H9 (cell line): ENCODE data around the gene CLPSL2. TPM values are rescaled to one million over a fixed set of nuclear protein-coding genes. Genes with fewer than 3 reads are reported as not detected.

Experiments
- DNase-seq: peaks from one replicate; pipeline ENCODE4 v3.0.0-alpha.2; 2017
- H2AFZ ChIP-seq: one replicate; pipeline ENCODE4 v1.6.1; 2013; ENCODE audit warnings: mild to moderate bottlenecking, low read length, control low read depth, moderate library complexity
- H2AK5ac ChIP-seq: 2 replicates; pipeline ENCODE4 v1.6.1; 2013; ENCODE audit warnings: low read length, control low read depth, mixed read lengths; ENCODE audit not compliant: insufficient read length
- H2BK120ac ChIP-seq: one replicate; pipeline ENCODE4 v1.6.1; 2013; ENCODE audit warnings: low read depth, mild to moderate bottlenecking, low read length, control low read depth, inconsistent platforms; ENCODE audit not compliant: poor library complexity, severe bottlenecking
- H2BK12ac ChIP-seq: 2 replicates; pipeline ENCODE4 v1.6.1; 2013; ENCODE audit warnings: low read length, control low read depth, mixed read lengths, low read depth; ENCODE audit not compliant: insufficient read length
- H2BK15ac ChIP-seq: 2 replicates; pipeline ENCODE4 v1.6.1; 2013; ENCODE audit warnings: low read depth, low read length, control low read depth
- H2BK20ac ChIP-seq: one replicate; pipeline ENCODE4 v1.6.1; 2013; ENCODE audit warnings: low read depth, mild to moderate bottlenecking, low read length, control low read depth, inconsistent platforms; ENCODE audit not compliant: poor library complexity, severe bottlenecking
- H2BK5ac ChIP-seq: 2 replicates; pipeline ENCODE4 v1.6.1; 2013; ENCODE audit warnings: low read length, control low read depth, mixed read lengths; ENCODE audit not compliant: insufficient read length
- H3K14ac ChIP-seq: 2 replicates; pipeline ENCODE4 v1.6.1; 2013; ENCODE audit warnings: low read length, control low read depth; ENCODE audit not compliant: insufficient read depth
- H3K18ac ChIP-seq: 2 replicates; pipeline ENCODE4 v1.6.1; 2013; ENCODE audit warnings: low read depth, mild to moderate bottlenecking, mixed read lengths, low read length, control low read depth; ENCODE audit not compliant: insufficient read length
- H3K23ac ChIP-seq: 2 replicates; pipeline ENCODE4 v1.6.1; 2013; ENCODE audit warnings: low read length, control low read depth, mixed read lengths, low read depth; ENCODE audit not compliant: insufficient read length
- H3K23me2 ChIP-seq: 2 replicates; pipeline ENCODE4 v1.6.1; 2013; ENCODE audit warnings: low read depth, mild to moderate bottlenecking, mixed read lengths, low read length, control low read depth; ENCODE audit not compliant: insufficient read length, poor library complexity, severe bottlenecking
- H3K27ac ChIP-seq: 2 replicates; pipeline ENCODE4 v1.5.1; 2013; ENCODE audit warnings: low read length, control low read depth, mixed read lengths, low read depth; ENCODE audit not compliant: insufficient read length
- H3K27me3 ChIP-seq: 2 replicates; pipeline ENCODE4 v1.6.1; 2013; ENCODE audit warnings: low read length, control low read depth, inconsistent platforms; ENCODE audit not compliant: insufficient read depth
- H3K4ac ChIP-seq: 2 replicates; pipeline ENCODE4 v1.6.1; 2013; ENCODE audit warnings: low read depth, mild to moderate bottlenecking, control low read depth, inconsistent platforms, low read length, moderate library complexity
- H3K4me1 ChIP-seq: 2 replicates; pipeline ENCODE4 v1.6.1; 2013; ENCODE audit warnings: low read length, control low read depth, inconsistent platforms; ENCODE audit not compliant: insufficient read depth
- H3K4me2 ChIP-seq: 2 replicates; pipeline ENCODE4 v1.6.1; 2013; ENCODE audit warnings: low read length, control low read depth, mixed read lengths; ENCODE audit not compliant: insufficient read length, insufficient read depth
- H3K56ac ChIP-seq: 2 replicates; pipeline ENCODE4 v1.6.1; 2013; ENCODE audit warnings: low read depth, mild to moderate bottlenecking, mixed read lengths, low read length, control low read depth; ENCODE audit not compliant: insufficient read length
- H3K79me1 ChIP-seq: 2 replicates; pipeline ENCODE4 v1.6.1; 2013; ENCODE audit warnings: low read depth, mild to moderate bottlenecking, moderate library complexity, low read length, control low read depth, inconsistent platforms; ENCODE audit not compliant: insufficient read depth, poor library complexity, severe bottlenecking
- H3K79me2 ChIP-seq: 2 replicates; pipeline ENCODE4 v1.6.1; 2013; ENCODE audit warnings: low read length, control low read depth, inconsistent platforms; ENCODE audit not compliant: insufficient read depth
- H3K9ac ChIP-seq: 2 replicates; pipeline ENCODE4 v1.6.1; 2013; ENCODE audit warnings: low read length, control low read depth, mixed read lengths; ENCODE audit not compliant: insufficient read length; ENCODE audit errors: extremely low read depth
- H3K9me3 ChIP-seq: one replicate; pipeline ENCODE4 v1.6.1; 2013; ENCODE audit warnings: low read depth, low read length, inconsistent platforms; ENCODE audit not compliant: control insufficient read depth
- H3T11ph ChIP-seq: one replicate; pipeline ENCODE4 v1.6.1; 2013; ENCODE audit warnings: mild to moderate bottlenecking, low read length, control low read depth, inconsistent platforms
- H4K20me1 ChIP-seq: one replicate; pipeline ENCODE4 v1.6.1; 2013; ENCODE audit not compliant: control insufficient read depth, insufficient read length, insufficient read depth
- H4K5ac ChIP-seq: 2 replicates; pipeline ENCODE4 v1.6.1; 2013; ENCODE audit warnings: low read depth, mild to moderate bottlenecking, mixed read lengths, low read length, control low read depth; ENCODE audit not compliant: insufficient read length
- H4K8ac ChIP-seq: replicated peaks from 2 replicates; pipeline ENCODE4 v1.6.1; 2013; ENCODE audit warnings: low read length, control low read depth, mixed read lengths, low read depth; ENCODE audit not compliant: insufficient read length
- H4K91ac ChIP-seq: 2 replicates; pipeline ENCODE4 v1.6.1; 2013; ENCODE audit warnings: low read depth, mild to moderate bottlenecking, moderate library complexity, mixed read lengths, low read length, control low read depth; ENCODE audit not compliant: insufficient read length
- H3K27ac Mint-ChIP-seq, 3 experiments: 2 replicates in 2 of 3; 3 replicates in 1 of 3; pipeline ENCODE4 v1.8.0; 2020 to 2021; ENCODE audit warnings: mixed read lengths in 3 of 3, mild to moderate bottlenecking in 1 of 3, moderate library complexity in 1 of 3
- H3K27me3 Mint-ChIP-seq: 2 replicates; pipeline ENCODE4 v1.8.0; 2021; ENCODE audit warnings: low read depth, mild to moderate bottlenecking, moderate library complexity, mixed read lengths
- H3K36me3 Mint-ChIP-seq, 3 experiments: 2 replicates in 2 of 3; 3 replicates in 1 of 3; pipeline ENCODE4 v1.8.0; 2020 to 2021; ENCODE audit warnings: low read depth in 3 of 3, mixed read lengths in 3 of 3; ENCODE audit not compliant: insufficient read depth in 1 of 3
- H3K4me1 Mint-ChIP-seq, 2 experiments: 2 replicates each; pipeline ENCODE4 v1.8.0; 2020; ENCODE audit warnings: mixed read lengths in 2 of 2
- H3K4me3 Mint-ChIP-seq, 2 experiments: 2 replicates in 1 of 2; 3 replicates in 1 of 2; pipeline ENCODE4 v1.8.0; 2020 to 2021; ENCODE audit warnings: mild to moderate bottlenecking in 2 of 2, mixed read lengths in 2 of 2, moderate library complexity in 1 of 2
- H3K9me3 Mint-ChIP-seq, 2 experiments: 2 replicates in 1 of 2; 3 replicates in 1 of 2; pipeline ENCODE4 v1.8.0; 2020; ENCODE audit warnings: mild to moderate bottlenecking in 2 of 2, mixed read lengths in 2 of 2, moderate library complexity in 1 of 2
- WGBS: extraction: QIAGEN DNeasy Blood & Tissue Kit; methylation state at CpG from one replicate; pipeline ENCODE4 v1.1.7; 2013; ENCODE audit warnings: missing lambda C conversion rate, low lambda C conversion rate, mixed read lengths; ENCODE audit not compliant: insufficient read length; ENCODE audit errors: extremely low coverage; 5-methylcytosine and 5-hydroxymethylcytosine counted together
- total RNA-seq: library from RNA; stranded (reverse); gene quantifications from 2 replicates; pipeline ENCODE4 v1.2.1, GENCODE V29; 2021
- TF ChIP-seq, protein P1 (sequence below): fragments of 200-600 bp; sonication (generic); conservative IDR thresholded peaks from 3 replicates; pipeline ENCODE4 v1.8.0; 2021; ENCODE audit warnings: antibody characterized with exemption, mild to moderate bottlenecking

CLPSL2 gene
- total RNA-seq, 1 experiment from 2014 or later, result 4.4 TPM

- no peak overlapping the region for H2AFZ ChIP-seq
- no peaks in the 10 kb centered on the region for H3K9me3 ChIP-seq
- H3K27me3 ChIP-seq, result no peaks in the 10 kb centered on the region
- no peak for DNase-seq
- no peak overlapping the region for H3K14ac ChIP-seq
- H4K20me1 ChIP-seq, result no peaks in the 10 kb centered on the region
- H2BK15ac ChIP-seq, result no peak overlapping the region
- H3K4ac ChIP-seq, result no peak overlapping the region
- no peak overlapping the region for H4K8ac ChIP-seq
- no peak overlapping the region for H3T11ph ChIP-seq
- no peak overlapping the region for H4K5ac ChIP-seq
- no peak overlapping the region for H2BK120ac ChIP-seq
- TF ChIP-seq, protein P1, sequence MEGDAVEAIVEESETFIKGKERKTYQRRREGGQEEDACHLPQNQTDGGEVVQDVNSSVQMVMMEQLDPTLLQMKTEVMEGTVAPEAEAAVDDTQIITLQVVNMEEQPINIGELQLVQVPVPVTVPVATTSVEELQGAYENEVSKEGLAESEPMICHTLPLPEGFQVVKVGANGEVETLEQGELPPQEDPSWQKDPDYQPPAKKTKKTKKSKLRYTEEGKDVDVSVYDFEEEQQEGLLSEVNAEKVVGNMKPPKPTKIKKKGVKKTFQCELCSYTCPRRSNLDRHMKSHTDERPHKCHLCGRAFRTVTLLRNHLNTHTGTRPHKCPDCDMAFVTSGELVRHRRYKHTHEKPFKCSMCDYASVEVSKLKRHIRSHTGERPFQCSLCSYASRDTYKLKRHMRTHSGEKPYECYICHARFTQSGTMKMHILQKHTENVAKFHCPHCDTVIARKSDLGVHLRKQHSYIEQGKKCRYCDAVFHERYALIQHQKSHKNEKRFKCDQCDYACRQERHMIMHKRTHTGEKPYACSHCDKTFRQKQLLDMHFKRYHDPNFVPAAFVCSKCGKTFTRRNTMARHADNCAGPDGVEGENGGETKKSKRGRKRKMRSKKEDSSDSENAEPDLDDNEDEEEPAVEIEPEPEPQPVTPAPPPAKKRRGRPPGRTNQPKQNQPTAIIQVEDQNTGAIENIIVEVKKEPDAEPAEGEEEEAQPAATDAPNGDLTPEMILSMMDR, result no peak
- H3K4me1 ChIP-seq, result no peaks in the 10 kb centered on the region; the same call in 1 of the 2 replicates
- no peak overlapping the region for H3K27ac ChIP-seq
- no peak overlapping the region for H2AK5ac ChIP-seq
- no peak overlapping the region for H3K4me2 ChIP-seq
- no peaks in the 10 kb centered on the region for H3K79me2 ChIP-seq
- H4K91ac ChIP-seq, result no peak overlapping the region
- H3K23me2 ChIP-seq, result no peaks in the 10 kb centered on the region
- no peak overlapping the region for H3K56ac ChIP-seq
- H3K18ac ChIP-seq, result no peak overlapping the region
- no CpG with 5 or more reads among the region's 14 CpGs for WGBS
- Mint-ChIP-seq H3K27ac (peak overlapping the region in 1 of 3 experiments; percentile 95; a peak in 2 of 7 replicates), H3K36me3 (no peaks in the 10 kb centered on the region; a peak in 1 of 7 replicates), H3K27me3 (peaks cover 10% of the 10 kb centered on the region), H3K4me3 (no peak overlapping the region), H3K4me1 (peaks cover 12 to 17% of the 10 kb centered on the region in 2 experiments), H3K9me3 (no peaks in the 10 kb centered on the region; a peak in 1 of 5 replicates)
- no peaks in the 10 kb centered on the region for H3K79me1 ChIP-seq
- no peak overlapping the region for H2BK12ac ChIP-seq
- no peak overlapping the region for H3K9ac ChIP-seq
- no peak overlapping the region for H2BK5ac ChIP-seq
- H2BK20ac ChIP-seq, result no peak overlapping the region
- H3K23ac ChIP-seq, result no peak overlapping the region
These were observed 34.7 kb downstream of the CLPSL2 start for GRCh38 chr6:35810971-35811698.
